DND-41 (cell line): ENCODE data around the gene ERC1.

Source experiments
- ATAC-seq: fragments of 200-7000 bp; cut with Tn5 transposase; 3 replicates; pipeline ENCODE4 v1.9.1; 2021; ENCODE audit warnings: low read depth; ENCODE audit not compliant: insufficient read depth
- DNase-seq: peaks from one replicate; pipeline ENCODE4 v3.0.0-alpha.2; 2020
- H2AFZ ChIP-seq: 2 replicates; pipeline ENCODE4 v1.6.0; 2012; ENCODE audit warnings: low read depth, low read length
- H3K27ac ChIP-seq: 2 replicates; pipeline ENCODE4 v1.5.1; 2012; ENCODE audit warnings: low read length, inconsistent platforms
- H3K27me3 ChIP-seq: fragments of 200-600 bp; sonication (generic); 2 replicates; pipeline ENCODE4 v1.6.0; 2012; ENCODE audit warnings: low read length, mild to moderate bottlenecking, inconsistent platforms; ENCODE audit not compliant: insufficient read depth, poor library complexity
- H3K36me3 ChIP-seq: 2 replicates; pipeline ENCODE4 v1.5.1; 2012; ENCODE audit warnings: low read length, inconsistent platforms; ENCODE audit not compliant: insufficient read depth
- H3K4me1 ChIP-seq: 2 replicates; pipeline ENCODE4 v1.5.1; 2012; ENCODE audit warnings: mild to moderate bottlenecking, low read length; ENCODE audit not compliant: insufficient read depth
- H3K4me2 ChIP-seq: 2 replicates; pipeline ENCODE4 v1.6.0; 2012; ENCODE audit warnings: mild to moderate bottlenecking, moderate library complexity, low read length, inconsistent platforms; ENCODE audit not compliant: insufficient read depth
- H3K4me3 ChIP-seq, 2 experiments: fragments of 200-600 bp in 1 of 2; shearing (Covaris generic) in 1 of 2; 2 replicates each; pipeline ENCODE4 v1.5.1; 2012 to 2016; ENCODE audit warnings: inconsistent platforms in 2 of 2, low read length in 2 of 2, mild to moderate bottlenecking in 2 of 2, low read depth in 1 of 2, moderate library complexity in 1 of 2
- H3K79me2 ChIP-seq: 2 replicates; pipeline ENCODE4 v1.6.0; 2012; ENCODE audit warnings: low read length, inconsistent platforms; ENCODE audit not compliant: insufficient read depth
- H3K9ac ChIP-seq: 2 replicates; pipeline ENCODE4 v1.6.0; 2012; ENCODE audit warnings: low read depth, mild to moderate bottlenecking, inconsistent platforms, low read length, moderate library complexity
- H3K9me3 ChIP-seq: 2 replicates; pipeline ENCODE4 v1.5.1; 2012; ENCODE audit warnings: low read length, moderate library complexity, mild to moderate bottlenecking, inconsistent platforms; ENCODE audit not compliant: insufficient read depth, severe bottlenecking
- H4K20me1 ChIP-seq: 2 replicates; pipeline ENCODE4 v1.6.0; 2012; ENCODE audit warnings: low read length; ENCODE audit not compliant: insufficient read depth
- CTCF ChIP-seq: IDR thresholded peaks from 2 replicates; pipeline ENCODE4 v1.5.1; 2012; ENCODE audit warnings: borderline replicate concordance, low read length, moderate library complexity, mild to moderate bottlenecking; ENCODE audit not compliant: poor library complexity, severe bottlenecking; ENCODE audit errors: extremely low read depth
- EZH2 ChIP-seq: IDR thresholded peaks from 3 replicates; pipeline ENCODE4 v1.6.1; 2012; ENCODE audit warnings: borderline replicate concordance, low read depth, mild to moderate bottlenecking, moderate library complexity, low read length, inconsistent platforms; ENCODE audit not compliant: severe bottlenecking

Gene ERC1

GRCh38 chr12:1182069-1182468 lies 191.0 kb downstream of the ERC1 start:
- H3K9ac ChIP-seq, result no peak overlapping the region
- DNase-seq, result no peak
- H3K4me1 ChIP-seq, result no peaks in the 10 kb centered on the region
- H3K9me3 ChIP-seq, result no peaks in the 10 kb centered on the region
- ATAC-seq, result no peak
- no peaks in the 10 kb centered on the region for H3K27me3 ChIP-seq
- no peaks in the 10 kb centered on the region for H3K79me2 ChIP-seq
- no peak overlapping the region for H3K4me2 ChIP-seq
- H3K36me3 ChIP-seq, result peaks cover 7% of the 10 kb centered on the region; the same call in 1 of the 2 replicates
- no peak overlapping the region for H3K27ac ChIP-seq
- H4K20me1 ChIP-seq, result no peaks in the 10 kb centered on the region
- H2AFZ ChIP-seq, result no peak overlapping the region
- TF ChIP-seq EZH2, result no peak
- no peak for TF ChIP-seq CTCF
- H3K4me3 ChIP-seq, result no peak overlapping the region

GRCh38 chr12:1184402-1184801 lies 193.4 kb downstream of the ERC1 start:
- Histone ChIP-seq H3K36me3 (peaks cover 7% of the 10 kb centered on the region; the same call in 1 of the 2 replicates), H3K27ac (no peak overlapping the region)
- no peak for ATAC-seq

GRCh38 chr12:1185460-1186182 lies 194.6 kb downstream of the ERC1 start:
- no peaks in the 10 kb centered on the region for H3K9me3 ChIP-seq
- no peaks in the 10 kb centered on the region for H3K4me1 ChIP-seq
- no peak for DNase-seq
- TF ChIP-seq EZH2, result no peak
- no peak for TF ChIP-seq CTCF
- no peak overlapping the region for H3K27ac ChIP-seq
- no peaks in the 10 kb centered on the region for H3K79me2 ChIP-seq
- no peak overlapping the region for H2AFZ ChIP-seq
- no peaks in the 10 kb centered on the region for H3K27me3 ChIP-seq
- no peak overlapping the region for H3K9ac ChIP-seq
- no peak overlapping the region for H3K4me3 ChIP-seq
- H3K4me2 ChIP-seq, result no peak overlapping the region
- peaks cover 13% of the 10 kb centered on the region; the same call in 1 of the 2 replicates for H3K36me3 ChIP-seq
- no peaks in the 10 kb centered on the region for H4K20me1 ChIP-seq
- no peak for ATAC-seq

More at GRCh38 chr12:1184402-1184801, 193.4 kb downstream of the ERC1 start:
- H3K9me3 ChIP-seq, result no peaks in the 10 kb centered on the region
- DNase-seq, result no peak
- H2AFZ ChIP-seq, result no peak overlapping the region
- TF ChIP-seq CTCF (no peak), EZH2 (no peak)
- H3K4me2 ChIP-seq, result no peak overlapping the region
- no peak overlapping the region for H3K9ac ChIP-seq
- no peaks in the 10 kb centered on the region for H3K4me1 ChIP-seq
- no peaks in the 10 kb centered on the region for H3K79me2 ChIP-seq
- H4K20me1 ChIP-seq, result no peaks in the 10 kb centered on the region
- no peaks in the 10 kb centered on the region for H3K27me3 ChIP-seq
- H3K4me3 ChIP-seq, result no peak overlapping the region
